ENCODE results near the gene TRAF4. TPM values are rescaled to one million over a fixed set of nuclear protein-coding genes. Genes with fewer than 3 reads are reported as not detected.

The TRAF4 gene
- total and polyA plus RNA-seq, 9 of the 15 experiments (the other 6 are each of a cell fraction or from before 2014, with no cell fraction given) = 2.4 to 147 (median 72.4) TPM

DNA sequence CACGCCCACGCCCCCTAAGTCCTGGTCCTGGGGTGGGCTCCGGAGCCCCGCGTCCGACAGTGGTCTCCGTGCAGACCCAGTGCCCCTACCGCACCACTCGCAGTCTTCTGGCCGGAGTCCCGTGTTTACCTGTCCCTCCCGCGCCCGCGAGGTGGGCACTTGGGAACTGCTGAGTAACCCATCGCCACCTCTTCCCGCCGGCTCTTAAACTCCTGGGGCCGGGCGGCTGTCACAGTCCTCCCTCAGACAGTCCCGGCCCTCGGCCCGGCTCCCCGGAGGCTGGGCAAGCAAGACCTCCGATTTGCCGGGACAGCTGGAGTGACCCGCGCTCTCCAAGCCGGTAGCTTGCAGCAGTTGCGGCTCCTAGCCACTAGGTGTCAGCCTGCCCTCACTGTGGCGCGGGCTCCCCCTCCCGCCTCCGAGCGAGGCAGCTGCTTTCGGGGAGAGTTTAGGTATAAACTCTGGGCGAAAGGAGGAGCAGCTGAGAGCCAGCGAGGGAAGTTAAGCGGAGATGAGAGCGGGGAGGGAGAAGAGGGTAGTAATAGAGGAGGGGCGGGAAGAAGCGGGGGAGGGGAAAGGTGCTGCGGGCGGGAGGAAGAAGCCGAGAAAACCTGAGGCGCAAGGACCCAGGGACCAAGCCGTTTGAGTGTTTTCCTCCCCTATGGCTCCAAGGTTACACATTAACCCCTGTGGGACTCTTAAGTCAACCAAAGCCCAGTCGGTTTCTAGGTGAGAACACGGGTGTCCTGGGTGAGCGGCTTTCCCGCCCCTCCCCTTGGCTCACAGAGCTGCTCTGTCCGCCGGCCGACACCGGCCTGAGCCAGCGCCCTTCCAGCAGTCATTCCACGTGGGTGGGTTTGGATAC is 17.0 kb upstream of the TRAF4 start (continued):
- TF ChIP-seq, protein P1, sequence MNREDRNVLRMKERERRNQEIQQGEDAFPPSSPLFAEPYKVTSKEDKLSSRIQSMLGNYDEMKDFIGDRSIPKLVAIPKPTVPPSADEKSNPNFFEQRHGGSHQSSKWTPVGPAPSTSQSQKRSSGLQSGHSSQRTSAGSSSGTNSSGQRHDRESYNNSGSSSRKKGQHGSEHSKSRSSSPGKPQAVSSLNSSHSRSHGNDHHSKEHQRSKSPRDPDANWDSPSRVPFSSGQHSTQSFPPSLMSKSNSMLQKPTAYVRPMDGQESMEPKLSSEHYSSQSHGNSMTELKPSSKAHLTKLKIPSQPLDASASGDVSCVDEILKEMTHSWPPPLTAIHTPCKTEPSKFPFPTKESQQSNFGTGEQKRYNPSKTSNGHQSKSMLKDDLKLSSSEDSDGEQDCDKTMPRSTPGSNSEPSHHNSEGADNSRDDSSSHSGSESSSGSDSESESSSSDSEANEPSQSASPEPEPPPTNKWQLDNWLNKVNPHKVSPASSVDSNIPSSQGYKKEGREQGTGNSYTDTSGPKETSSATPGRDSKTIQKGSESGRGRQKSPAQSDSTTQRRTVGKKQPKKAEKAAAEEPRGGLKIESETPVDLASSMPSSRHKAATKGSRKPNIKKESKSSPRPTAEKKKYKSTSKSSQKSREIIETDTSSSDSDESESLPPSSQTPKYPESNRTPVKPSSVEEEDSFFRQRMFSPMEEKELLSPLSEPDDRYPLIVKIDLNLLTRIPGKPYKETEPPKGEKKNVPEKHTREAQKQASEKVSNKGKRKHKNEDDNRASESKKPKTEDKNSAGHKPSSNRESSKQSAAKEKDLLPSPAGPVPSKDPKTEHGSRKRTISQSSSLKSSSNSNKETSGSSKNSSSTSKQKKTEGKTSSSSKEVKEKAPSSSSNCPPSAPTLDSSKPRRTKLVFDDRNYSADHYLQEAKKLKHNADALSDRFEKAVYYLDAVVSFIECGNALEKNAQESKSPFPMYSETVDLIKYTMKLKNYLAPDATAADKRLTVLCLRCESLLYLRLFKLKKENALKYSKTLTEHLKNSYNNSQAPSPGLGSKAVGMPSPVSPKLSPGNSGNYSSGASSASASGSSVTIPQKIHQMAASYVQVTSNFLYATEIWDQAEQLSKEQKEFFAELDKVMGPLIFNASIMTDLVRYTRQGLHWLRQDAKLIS (CRISPR knock-in tag; IDR thresholded peaks at IDR 0.05) = peak; percentile 78; the same call in 1 of the 2 replicates
- TF ChIP-seq ETS2 (tag; IDR thresholded peaks at IDR 0.05; ENCODE audit: borderline replicate concordance, poor library complexity, severe bottlenecking) (no peak), NBN (IDR thresholded peaks at IDR 0.05; ENCODE audit: low read depth) (peak; percentile 91)
- TF ChIP-seq, protein P2, sequence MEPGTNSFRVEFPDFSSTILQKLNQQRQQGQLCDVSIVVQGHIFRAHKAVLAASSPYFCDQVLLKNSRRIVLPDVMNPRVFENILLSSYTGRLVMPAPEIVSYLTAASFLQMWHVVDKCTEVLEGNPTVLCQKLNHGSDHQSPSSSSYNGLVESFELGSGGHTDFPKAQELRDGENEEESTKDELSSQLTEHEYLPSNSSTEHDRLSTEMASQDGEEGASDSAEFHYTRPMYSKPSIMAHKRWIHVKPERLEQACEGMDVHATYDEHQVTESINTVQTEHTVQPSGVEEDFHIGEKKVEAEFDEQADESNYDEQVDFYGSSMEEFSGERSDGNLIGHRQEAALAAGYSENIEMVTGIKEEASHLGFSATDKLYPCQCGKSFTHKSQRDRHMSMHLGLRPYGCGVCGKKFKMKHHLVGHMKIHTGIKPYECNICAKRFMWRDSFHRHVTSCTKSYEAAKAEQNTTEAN (CRISPR knock-in tag; IDR thresholded peaks at IDR 0.05) = no peak
- TF ChIP-seq, protein P3, sequence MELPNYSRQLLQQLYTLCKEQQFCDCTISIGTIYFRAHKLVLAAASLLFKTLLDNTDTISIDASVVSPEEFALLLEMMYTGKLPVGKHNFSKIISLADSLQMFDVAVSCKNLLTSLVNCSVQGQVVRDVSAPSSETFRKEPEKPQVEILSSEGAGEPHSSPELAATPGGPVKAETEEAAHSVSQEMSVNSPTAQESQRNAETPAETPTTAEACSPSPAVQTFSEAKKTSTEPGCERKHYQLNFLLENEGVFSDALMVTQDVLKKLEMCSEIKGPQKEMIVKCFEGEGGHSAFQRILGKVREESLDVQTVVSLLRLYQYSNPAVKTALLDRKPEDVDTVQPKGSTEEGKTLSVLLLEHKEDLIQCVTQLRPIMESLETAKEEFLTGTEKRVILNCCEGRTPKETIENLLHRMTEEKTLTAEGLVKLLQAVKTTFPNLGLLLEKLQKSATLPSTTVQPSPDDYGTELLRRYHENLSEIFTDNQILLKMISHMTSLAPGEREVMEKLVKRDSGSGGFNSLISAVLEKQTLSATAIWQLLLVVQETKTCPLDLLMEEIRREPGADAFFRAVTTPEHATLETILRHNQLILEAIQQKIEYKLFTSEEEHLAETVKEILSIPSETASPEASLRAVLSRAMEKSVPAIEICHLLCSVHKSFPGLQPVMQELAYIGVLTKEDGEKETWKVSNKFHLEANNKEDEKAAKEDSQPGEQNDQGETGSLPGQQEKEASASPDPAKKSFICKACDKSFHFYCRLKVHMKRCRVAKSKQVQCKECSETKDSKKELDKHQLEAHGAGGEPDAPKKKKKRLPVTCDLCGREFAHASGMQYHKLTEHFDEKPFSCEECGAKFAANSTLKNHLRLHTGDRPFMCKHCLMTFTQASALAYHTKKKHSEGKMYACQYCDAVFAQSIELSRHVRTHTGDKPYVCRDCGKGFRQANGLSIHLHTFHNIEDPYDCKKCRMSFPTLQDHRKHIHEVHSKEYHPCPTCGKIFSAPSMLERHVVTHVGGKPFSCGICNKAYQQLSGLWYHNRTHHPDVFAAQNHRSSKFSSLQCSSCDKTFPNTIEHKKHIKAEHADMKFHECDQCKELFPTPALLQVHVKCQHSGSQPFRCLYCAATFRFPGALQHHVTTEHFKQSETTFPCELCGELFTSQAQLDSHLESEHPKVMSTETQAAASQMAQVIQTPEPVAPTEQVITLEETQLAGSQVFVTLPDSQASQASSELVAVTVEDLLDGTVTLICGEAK (IDR thresholded peaks at IDR 0.05) = no peak
- TF ChIP-seq, protein P3 (CRISPR knock-in tag; IDR thresholded peaks at IDR 0.05) = no peak

All from K562 (cell line).